GM12878 (cell line): ENCODE measurements around the gene FBN2. TPM values are rescaled to one million over a fixed set of nuclear protein-coding genes. Genes with fewer than 3 reads are reported as not detected.

Experiments used
- ATAC-seq: fragments of 200-7000 bp; cut with Tn5 transposase; 3 replicates; pipeline ENCODE4 v1.9.1; 2020; ENCODE audit warnings: mild to moderate bottlenecking, moderate library complexity
- BruUV-seq: library from RNA; stranded (reverse); fragments of 400-500 nt; replicated peaks from 2 replicates; lab custom pipeline; 2021; lab: Mats Ljungman, UMichigan
- CTCF ChIA-PET: fragments of 300-600 bp; sonication (Branson Sonifier 250); formaldehyde crosslinking; extraction: SDS; loops from one replicate; lab custom pipeline; 2021; ENCODE audit warnings: inconsistent platforms; lab: Yijun Ruan, JAX
- POLR2A ChIA-PET: fragments of 350-600 bp; formaldehyde crosslinking; extraction: SDS; loops from one replicate; lab custom pipeline; 2021; ENCODE audit warnings: inconsistent platforms; lab: Charles Lee
- RAD21 ChIA-PET: fragments of 300-600 bp; sonication (Branson Sonifier 250); formaldehyde crosslinking; loops from one replicate; lab custom pipeline; 2023; ENCODE audit warnings: antibody characterized with exemption; ENCODE audit not compliant: unreplicated experiment; lab: Charles Lee
- SMC1A ChIA-PET: fragments of 300-600 bp; sonication (Branson Sonifier 250); formaldehyde crosslinking; loops from one replicate; lab custom pipeline; 2023; ENCODE audit not compliant: unreplicated experiment, uncharacterized antibody; lab: Charles Lee
- DNase-seq: peaks from one replicate; pipeline ENCODE4 v3.0.0-alpha.2; 2011; ENCODE audit warnings: low read depth, low spot score
- FAIRE-seq: peaks from 3 replicates; lab custom pipeline; 2011; peaks lifted over from hg19 to GRCh38; lab: Jason Lieb, UNC
- H2AFZ ChIP-seq: 2 replicates; pipeline ENCODE4 v1.6.0; 2011; ENCODE audit warnings: low read depth, low read length, control low read depth; ENCODE audit not compliant: control insufficient read depth
- H3K27ac ChIP-seq: 2 replicates; pipeline ENCODE4 v1.5.1; 2011; ENCODE audit warnings: control low read depth; ENCODE audit not compliant: control insufficient read depth, insufficient read depth
- H3K27me3 ChIP-seq, 2 experiments: replicated peaks in 1 of 2; 2 replicates each; pipeline versions ENCODE4 v1.6.0 to v1.6.1; 2011; ENCODE audit warnings: low read length in 1 of 2; ENCODE audit not compliant: control insufficient read depth in 2 of 2, insufficient read depth in 2 of 2
- H3K36me3 ChIP-seq, 2 experiments: 2 replicates each; pipeline ENCODE4 v1.5.1; 2011; ENCODE audit warnings: low read length in 1 of 2; ENCODE audit not compliant: control insufficient read depth in 2 of 2, insufficient read depth in 2 of 2
- H3K4me1 ChIP-seq: 2 replicates; pipeline ENCODE4 v1.6.1; 2011; ENCODE audit warnings: mild to moderate bottlenecking, low read length, moderate library complexity, mixed read lengths; ENCODE audit not compliant: control insufficient read depth, insufficient read depth
- H3K4me2 ChIP-seq: 2 replicates; pipeline ENCODE4 v1.6.0; 2011; ENCODE audit warnings: control low read depth; ENCODE audit not compliant: control insufficient read depth, insufficient read depth
- H3K4me3 ChIP-seq: fragments of 200-600 bp; sonication (generic); 2 replicates; pipeline ENCODE4 v1.5.1; 2016
- H3K79me2 ChIP-seq: 2 replicates; pipeline ENCODE4 v1.6.0; 2011; ENCODE audit warnings: low read length; ENCODE audit not compliant: control insufficient read depth, insufficient read depth
- H3K9ac ChIP-seq: 2 replicates; pipeline ENCODE4 v1.8.0; 2011; ENCODE audit warnings: low read length, control low read depth, mixed read lengths; ENCODE audit not compliant: control insufficient read depth, insufficient read depth
- H3K9me3 ChIP-seq: replicated peaks from 3 replicates; pipeline ENCODE4 v1.5.1; 2011; ENCODE audit warnings: mild to moderate bottlenecking, low read length; ENCODE audit not compliant: control insufficient read depth, insufficient read depth
- H4K20me1 ChIP-seq: 2 replicates; pipeline ENCODE4 v1.6.0; 2011; ENCODE audit not compliant: control insufficient read depth, insufficient read depth
- ATF7 ChIP-seq: fragments of 450-650 bp; IDR thresholded peaks from 2 replicates; pipeline ENCODE4 v1.6.1; 2016; ENCODE audit warnings: low read depth, mild to moderate bottlenecking
- CHD2 ChIP-seq: IDR thresholded peaks from 2 replicates; pipeline ENCODE4 v1.6.1; 2011; ENCODE audit warnings: low read depth, low read length, improper control_type of control experiment, borderline replicate concordance
- ESRRA ChIP-seq: IDR thresholded peaks from 2 replicates; pipeline ENCODE4 v1.6.1; 2012; ENCODE audit warnings: mild to moderate bottlenecking, low read length, improper control_type of control experiment
- HDAC2 ChIP-seq: fragments of 200-600 bp; sonication (generic); IDR thresholded peaks from 2 replicates; pipeline ENCODE4 v1.6.1; 2017
- KLF5 ChIP-seq: fragments of 450-650 bp; IDR thresholded peaks from 2 replicates; pipeline ENCODE4 v1.6.1; 2014; ENCODE audit warnings: mild to moderate bottlenecking; ENCODE audit not compliant: partially characterized antibody
- POLR2A ChIP-seq: IDR thresholded peaks from 2 replicates; pipeline ENCODE4 v1.6.1; 2011; ENCODE audit warnings: low read depth, mild to moderate bottlenecking, low read length
- SIX5 ChIP-seq: IDR thresholded peaks from 2 replicates; pipeline ENCODE4 v1.6.1; 2011; ENCODE audit warnings: mild to moderate bottlenecking, low read depth, low read length, moderate library complexity; ENCODE audit not compliant: severe bottlenecking
- SMARCA5 ChIP-seq: fragments of 450-650 bp; IDR thresholded peaks from 2 replicates; pipeline ENCODE4 v1.6.1; 2017; ENCODE audit warnings: mild to moderate bottlenecking
- SPI1 ChIP-seq: IDR thresholded peaks from 2 replicates; pipeline ENCODE4 v1.6.1; 2011; ENCODE audit warnings: low read depth, mild to moderate bottlenecking, low read length, moderate library complexity, borderline replicate concordance; ENCODE audit not compliant: insufficient read depth
- ZNF384 ChIP-seq: IDR thresholded peaks from 2 replicates; pipeline ENCODE4 v1.6.1; 2012; ENCODE audit warnings: low read depth, mild to moderate bottlenecking, low read length, improper control_type of control experiment, borderline replicate concordance
- WGBS: methylation state at CpG from one replicate; pipeline ENCODE4 v1.1.6; 2016; ENCODE audit warnings: low lambda C conversion rate; ENCODE audit not compliant: insufficient replicate concordance, insufficient coverage; ENCODE audit errors: missing lambda C conversion rate; 5-methylcytosine and 5-hydroxymethylcytosine counted together
- in situ Hi-C: fragments of 300-500 bp; cut with MboI; formaldehyde crosslinking; loops from 9 replicates; pipeline ENCODE4 v1.14.3; 2018; ENCODE audit warnings: mixed read lengths
- intact Hi-C: fragments of 100-400 bp; cut with micrococcal nuclease; formaldehyde crosslinking; loops from one replicate; pipeline ENCODE4 v1.14.2; 2022; ENCODE audit not compliant: unreplicated experiment
- polyA plus RNA-seq, 11 experiments: library from polyadenylated mRNA; depleted of rRNA in 4 of 11; unstranded in 6 of 11; stranded (reverse) in 5 of 11; fragments of >200 nt; fragmentation: Nextera tagmentation in 4 of 11; fragmentation: Illumina TruSeq in 1 of 11; extraction: Ambion mirVana in 4 of 11; extraction: Trizol in 1 of 11; gene quantifications; 1 replicate in 1 of 11; 2 replicates in 10 of 11; pipeline versions ENCODE4 v1.2.1 to v1.2.3, GENCODE V29; 2011 to 2016; ENCODE audit warnings: inconsistent platforms in 2 of 11, missing spikeins in 2 of 11, low read depth in 1 of 11
- total RNA-seq, 4 experiments: library from RNA; depleted of rRNA in 3 of 4; stranded (reverse); fragments of >200 nt in 3 of 4; fragmentation: Illumina TruSeq in 1 of 4; extraction: Trizol in 1 of 4; gene quantifications; 2 replicates each; pipeline versions ENCODE4 v1.2.1 to v1.2.3, GENCODE V29; 2013 to 2021
- TF ChIP-seq, protein P1 (sequence below): fragments of 450-650 bp; IDR thresholded peaks from 2 replicates; pipeline ENCODE4 v1.6.1; 2017; ENCODE audit warnings: mild to moderate bottlenecking
- TF ChIP-seq, protein P2 (sequence below): fragments of 450-650 bp; IDR thresholded peaks from 2 replicates; pipeline ENCODE4 v1.6.1; 2018; ENCODE audit warnings: borderline replicate concordance, mild to moderate bottlenecking; ENCODE audit not compliant: partially characterized antibody
- TF ChIP-seq, protein P3 (sequence below): IDR thresholded peaks from 2 replicates; pipeline ENCODE4 v1.6.1; 2012; ENCODE audit warnings: low read length, inconsistent platforms

FBN2 gene
- total and polyA plus RNA-seq, 10 of the 15 experiments (the other 5 are each of a cell fraction or from before 2014, with no cell fraction given), result 0.01 to 0.98 (median 0.10) TPM; not detected in 3

DNA sequence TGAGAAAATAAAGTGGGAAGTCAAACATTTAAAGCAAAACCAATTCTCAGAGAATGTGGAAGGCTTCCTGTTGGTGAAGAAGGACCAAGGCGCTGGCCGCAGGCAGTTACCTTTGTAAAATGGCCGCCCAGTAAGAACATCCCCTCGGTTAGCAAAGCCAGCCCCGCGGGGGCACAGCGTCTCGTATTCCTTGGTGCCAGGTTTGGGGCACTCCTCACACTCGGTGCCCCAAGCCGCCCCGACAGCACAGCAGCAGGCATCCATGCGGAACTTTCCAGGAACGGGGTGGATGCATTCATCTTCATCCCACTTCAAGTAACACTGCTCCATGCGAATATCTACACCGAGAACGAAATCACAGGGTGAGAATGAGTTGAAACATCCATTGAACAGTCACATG lies 192.8 kb downstream of the FBN2 start (continued):
- no peak for TF ChIP-seq ZNF384
- TF ChIP-seq, protein P1, sequence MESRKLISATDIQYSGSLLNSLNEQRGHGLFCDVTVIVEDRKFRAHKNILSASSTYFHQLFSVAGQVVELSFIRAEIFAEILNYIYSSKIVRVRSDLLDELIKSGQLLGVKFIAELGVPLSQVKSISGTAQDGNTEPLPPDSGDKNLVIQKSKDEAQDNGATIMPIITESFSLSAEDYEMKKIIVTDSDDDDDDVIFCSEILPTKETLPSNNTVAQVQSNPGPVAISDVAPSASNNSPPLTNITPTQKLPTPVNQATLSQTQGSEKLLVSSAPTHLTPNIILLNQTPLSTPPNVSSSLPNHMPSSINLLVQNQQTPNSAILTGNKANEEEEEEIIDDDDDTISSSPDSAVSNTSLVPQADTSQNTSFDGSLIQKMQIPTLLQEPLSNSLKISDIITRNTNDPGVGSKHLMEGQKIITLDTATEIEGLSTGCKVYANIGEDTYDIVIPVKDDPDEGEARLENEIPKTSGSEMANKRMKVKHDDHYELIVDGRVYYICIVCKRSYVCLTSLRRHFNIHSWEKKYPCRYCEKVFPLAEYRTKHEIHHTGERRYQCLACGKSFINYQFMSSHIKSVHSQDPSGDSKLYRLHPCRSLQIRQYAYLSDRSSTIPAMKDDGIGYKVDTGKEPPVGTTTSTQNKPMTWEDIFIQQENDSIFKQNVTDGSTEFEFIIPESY, result no peak
- no peak for TF ChIP-seq SIX5
- TF ChIP-seq SMARCA5, result no peak

DNA sequence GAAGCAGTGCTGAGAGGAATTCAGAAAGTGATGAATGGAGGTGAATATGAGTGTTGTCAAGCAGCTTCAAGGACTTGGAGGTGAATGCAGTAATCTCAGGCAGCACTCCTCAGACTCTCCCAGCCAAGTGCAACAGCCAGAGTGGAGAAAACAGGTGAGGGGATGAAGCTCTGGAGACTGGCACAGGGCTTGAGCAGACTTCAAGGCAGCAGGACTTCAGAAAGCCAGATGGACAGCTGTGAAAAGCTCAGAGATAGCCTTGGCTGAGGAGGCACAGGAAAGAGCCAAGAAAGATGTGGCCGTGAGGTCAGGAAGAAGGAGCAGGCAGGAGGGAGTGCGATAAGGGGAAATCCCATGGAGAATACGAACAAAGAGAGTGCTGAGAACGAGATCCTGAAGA lies 194.9 kb downstream of the FBN2 start:
- BruUV-seq, result no TSS peak
- no peaks in the 10 kb centered on the region for H3K36me3 ChIP-seq
- no peak overlapping the region for H2AFZ ChIP-seq
- intact Hi-C loops (no loop called here), in situ Hi-C loops (no loop called here)
- WGBS, result 59% methylated on average over 4 of the region's 4 CpGs
- H3K9ac ChIP-seq, result no peak overlapping the region
- no peak for ATAC-seq
- no peaks in the 10 kb centered on the region for H3K4me1 ChIP-seq
- DNase-seq, result no peak
- no peaks in the 10 kb centered on the region for H3K79me2 ChIP-seq
- H3K4me3 ChIP-seq, result no peak overlapping the region
- ChIA-PET SMC1A (interaction anchor here (1.0 to 1.2 kb wide), 2 partner anchors 32 to 79 kb away, joined by 3 read pairs; no protein-coding TSS in a partner anchor), RAD21 (no interaction called here), POLR2A (no interaction called here), CTCF (interaction anchor here (0.5 kb wide), 1 partner anchor 927 kb away, joined by 3 read pairs; no protein-coding TSS in a partner anchor)
- no peak overlapping the region for H3K27ac ChIP-seq
- FAIRE-seq, result no peak
- no peak overlapping the region for H3K4me2 ChIP-seq
- H3K9me3 ChIP-seq, result no peaks in the 10 kb centered on the region
- H4K20me1 ChIP-seq, result no peaks in the 10 kb centered on the region
- H3K27me3 ChIP-seq, result no peaks in the 10 kb centered on the region; a peak in 1 of 4 replicates
- TF ChIP-seq, protein P2, sequence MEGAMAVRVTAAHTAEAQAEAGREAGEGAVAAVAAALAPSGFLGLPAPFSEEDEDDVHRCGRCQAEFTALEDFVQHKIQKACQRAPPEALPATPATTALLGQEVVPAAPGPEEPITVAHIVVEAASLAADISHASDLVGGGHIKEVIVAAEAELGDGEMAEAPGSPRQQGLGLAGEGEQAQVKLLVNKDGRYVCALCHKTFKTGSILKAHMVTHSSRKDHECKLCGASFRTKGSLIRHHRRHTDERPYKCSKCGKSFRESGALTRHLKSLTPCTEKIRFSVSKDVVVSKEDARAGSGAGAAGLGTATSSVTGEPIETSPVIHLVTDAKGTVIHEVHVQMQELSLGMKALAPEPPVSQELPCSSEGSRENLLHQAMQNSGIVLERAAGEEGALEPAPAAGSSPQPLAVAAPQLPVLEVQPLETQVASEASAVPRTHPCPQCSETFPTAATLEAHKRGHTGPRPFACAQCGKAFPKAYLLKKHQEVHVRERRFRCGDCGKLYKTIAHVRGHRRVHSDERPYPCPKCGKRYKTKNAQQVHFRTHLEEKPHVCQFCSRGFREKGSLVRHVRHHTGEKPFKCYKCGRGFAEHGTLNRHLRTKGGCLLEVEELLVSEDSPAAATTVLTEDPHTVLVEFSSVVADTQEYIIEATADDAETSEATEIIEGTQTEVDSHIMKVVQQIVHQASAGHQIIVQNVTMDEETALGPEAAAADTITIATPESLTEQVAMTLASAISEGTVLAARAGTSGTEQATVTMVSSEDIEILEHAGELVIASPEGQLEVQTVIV, result no peak
- TF ChIP-seq SPI1 (no peak), POLR2A (no peak), ATF7 (no peak), KLF5 (no peak), CHD2 (no peak), HDAC2 (no peak), ESRRA (no peak)
- TF ChIP-seq, protein P3, sequence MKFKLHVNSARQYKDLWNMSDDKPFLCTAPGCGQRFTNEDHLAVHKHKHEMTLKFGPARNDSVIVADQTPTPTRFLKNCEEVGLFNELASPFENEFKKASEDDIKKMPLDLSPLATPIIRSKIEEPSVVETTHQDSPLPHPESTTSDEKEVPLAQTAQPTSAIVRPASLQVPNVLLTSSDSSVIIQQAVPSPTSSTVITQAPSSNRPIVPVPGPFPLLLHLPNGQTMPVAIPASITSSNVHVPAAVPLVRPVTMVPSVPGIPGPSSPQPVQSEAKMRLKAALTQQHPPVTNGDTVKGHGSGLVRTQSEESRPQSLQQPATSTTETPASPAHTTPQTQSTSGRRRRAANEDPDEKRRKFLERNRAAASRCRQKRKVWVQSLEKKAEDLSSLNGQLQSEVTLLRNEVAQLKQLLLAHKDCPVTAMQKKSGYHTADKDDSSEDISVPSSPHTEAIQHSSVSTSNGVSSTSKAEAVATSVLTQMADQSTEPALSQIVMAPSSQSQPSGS, result no peak
